Ovary (tissue), 3 donors: ENCODE results near the gene HSF5.

Source experiments
- CTCF ChIP-seq, 3 donors: fragments of 450-650 bp in 2 of 3; fragments of 200-600 bp in 1 of 3; IDR thresholded peaks; one replicate each; pipeline versions ENCODE4 v1.5.1 to v1.8.0; 2016 to 2022; ENCODE audit warnings: antibody characterized with exemption in 3 of 3, mild to moderate bottlenecking in 1 of 3
- POLR2A ChIP-seq: fragments of 450-650 bp; IDR thresholded peaks from one replicate; pipeline ENCODE4 v1.6.1; 2017; ENCODE audit warnings: antibody characterized with exemption, mild to moderate bottlenecking, moderate library complexity
- donor health status: DM: no; HTN: no; CAD: no.

GRCh38 chr17:58370309-58370708 is 117.9 kb downstream of the HSF5 start:
- no peak for TF ChIP-seq CTCF (IDR thresholded peaks at IDR 0.05)
- TF ChIP-seq POLR2A, result no peak
